Measurements from ENCODE around the gene NEDD4L. TPM values are rescaled to one million over a fixed set of nuclear protein-coding genes. Genes with fewer than 3 reads are reported as not detected.
A peak's percentile ranks its signal among the peaks of the same experiment; 100 is the strongest.

The NEDD4L gene
- total RNA-seq, 1 donor from 2014 or later = 41.1 TPM

GRCh38 chr18:58042826-58043490 is 1.1 kb upstream of the NEDD4L start:
- TF ChIP-seq CTCF (IDR thresholded peaks at IDR 0.05) = no peak
- no peaks in the 10 kb centered on the region for H3K36me3 Mint-ChIP-seq (ENCODE audit: unreplicated experiment)
- H3K4me1 Mint-ChIP-seq (ENCODE audit: unreplicated experiment) = peaks cover 28% of the 10 kb centered on the region
- H3K9me3 Mint-ChIP-seq (ENCODE audit: unreplicated experiment) = no peaks in the 10 kb centered on the region
- H3K4me3 Mint-ChIP-seq (ENCODE audit: unreplicated experiment) = peak overlapping the region; percentile 81
- H3K27me3 Mint-ChIP-seq (ENCODE audit: unreplicated experiment) = peaks cover 9% of the 10 kb centered on the region
- no peak overlapping the region for H3K27ac Mint-ChIP-seq (ENCODE audit: unreplicated experiment)
- no peak for DNase-seq (ENCODE audit: extremely low spot score, unreplicated experiment)

- Mint-ChIP-seq H3K27ac (ENCODE audit: unreplicated experiment) (peak overlapping the region; percentile 73), H3K27me3 (ENCODE audit: unreplicated experiment) (peaks cover 4% of the 10 kb centered on the region), H3K4me1 (ENCODE audit: unreplicated experiment) (peaks cover 28% of the 10 kb centered on the region), H3K9me3 (ENCODE audit: unreplicated experiment) (no peaks in the 10 kb centered on the region), H3K36me3 (ENCODE audit: unreplicated experiment) (no peaks in the 10 kb centered on the region), H3K4me3 (ENCODE audit: unreplicated experiment) (peak overlapping the region; percentile 98)
- no peak for DNase-seq (ENCODE audit: extremely low spot score, unreplicated experiment)
- TF ChIP-seq CTCF (IDR thresholded peaks at IDR 0.05) = no peak
These were observed 580 bp downstream of the NEDD4L start for GRCh38 chr18:58044370-58045241.

- DNase-seq (ENCODE audit: extremely low spot score, unreplicated experiment) = no peak
These were observed 1.4 kb downstream of the NEDD4L start for GRCh38 chr18:58045242-58046092.

GRCh38 chr18:58046093-58046793 is 2.2 kb downstream of the NEDD4L start:
- no peak for TF ChIP-seq CTCF (IDR thresholded peaks at IDR 0.05)
- Mint-ChIP-seq H3K36me3 (ENCODE audit: unreplicated experiment) (no peaks in the 10 kb centered on the region), H3K9me3 (ENCODE audit: unreplicated experiment) (no peaks in the 10 kb centered on the region), H3K27ac (ENCODE audit: unreplicated experiment) (peak overlapping the region; percentile 73), H3K4me1 (ENCODE audit: unreplicated experiment) (peaks cover 28% of the 10 kb centered on the region), H3K4me3 (ENCODE audit: unreplicated experiment) (peak overlapping the region; percentile 98), H3K27me3 (ENCODE audit: unreplicated experiment) (no peaks in the 10 kb centered on the region)
- no peak for DNase-seq (ENCODE audit: extremely low spot score, unreplicated experiment)

More at GRCh38 chr18:58045242-58046092, 1.4 kb downstream of the NEDD4L start:
- H3K4me3 Mint-ChIP-seq (ENCODE audit: unreplicated experiment) = peak overlapping the region; percentile 98
- H3K4me1 Mint-ChIP-seq (ENCODE audit: unreplicated experiment) = peaks cover 28% of the 10 kb centered on the region
- H3K27me3 Mint-ChIP-seq (ENCODE audit: unreplicated experiment) = no peaks in the 10 kb centered on the region
- no peaks in the 10 kb centered on the region for H3K9me3 Mint-ChIP-seq (ENCODE audit: unreplicated experiment)
- peak overlapping the region; percentile 73 for H3K27ac Mint-ChIP-seq (ENCODE audit: unreplicated experiment)
- no peak for TF ChIP-seq CTCF (IDR thresholded peaks at IDR 0.05)
- no peaks in the 10 kb centered on the region for H3K36me3 Mint-ChIP-seq (ENCODE audit: unreplicated experiment)
